Amniotic stem cell (primary cell): ENCODE results near the gene LENG8.
"Not testable (repeated sequence)": the region's sequence is repeated elsewhere in the genome, so short reads cannot be mapped to it uniquely, and the experiment has no call there.

ENCODE experiments used
- DNase-seq: peaks from one replicate; lab custom pipeline; 2025; lab: John Stamatoyannopoulos, UW

Gene LENG8

DNA sequence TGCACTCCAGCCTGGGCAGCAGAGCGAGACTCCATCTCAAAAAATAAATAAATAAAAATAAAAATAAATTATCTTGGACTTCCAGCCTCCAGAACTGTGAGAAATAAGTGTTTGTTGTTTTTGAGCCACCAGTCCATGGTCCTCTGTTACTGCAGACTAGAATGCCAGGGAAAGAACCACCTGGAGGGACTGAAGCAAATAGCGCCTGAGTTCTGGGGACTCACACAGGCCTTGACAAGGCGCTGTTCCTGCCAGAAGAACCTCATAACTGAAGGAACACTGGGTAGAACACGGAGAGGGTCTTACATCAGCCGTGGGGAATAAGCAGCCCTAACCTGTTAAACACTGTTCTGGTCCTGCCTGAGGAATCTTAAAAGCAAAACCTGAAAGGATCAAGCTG, 8.4 kb upstream of the LENG8 start:
- DNase-seq: no peak

DNA sequence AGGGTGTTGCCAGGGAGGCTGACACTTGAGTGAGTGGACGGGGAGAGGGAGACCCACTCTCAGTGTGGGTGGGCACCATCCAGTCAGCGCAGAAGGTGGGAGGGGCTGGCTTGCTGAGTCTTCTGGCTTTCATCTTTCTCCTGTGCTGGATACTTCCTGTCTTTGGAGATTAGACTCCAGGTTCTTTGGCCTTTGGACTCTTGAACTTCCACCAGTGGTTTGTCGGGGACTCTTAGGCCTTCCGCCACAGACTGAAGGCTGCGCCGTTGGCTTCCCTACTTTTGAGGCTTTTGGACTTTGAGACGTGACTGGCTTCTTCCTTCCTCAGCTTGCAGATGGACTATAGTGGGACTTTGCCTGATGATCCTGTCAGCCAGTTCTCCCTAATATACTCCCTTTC, 4.3 kb upstream of the LENG8 start:
- DNase-seq: no peak

DNA sequence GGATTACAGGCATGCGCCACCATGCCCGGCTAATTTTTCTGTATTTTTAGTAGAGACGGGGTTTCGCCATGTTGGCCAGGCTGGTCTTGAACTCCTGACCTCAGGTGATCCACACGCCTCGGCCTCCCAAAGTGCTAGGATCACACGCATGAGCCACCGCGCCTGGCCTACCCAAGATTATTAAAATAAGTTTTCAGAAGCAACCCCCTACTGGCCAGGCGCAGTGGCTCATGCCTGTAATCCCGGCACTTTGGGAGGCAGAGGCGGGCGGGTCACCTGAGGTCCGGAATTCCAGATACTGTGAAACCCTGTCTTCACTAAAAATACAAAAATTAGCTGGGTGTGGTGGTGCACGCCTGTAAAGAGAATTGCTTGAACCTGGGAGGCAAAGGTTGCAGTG, 2.6 kb upstream of the LENG8 start:
- not testable (repeated sequence) for DNase-seq

DNA sequence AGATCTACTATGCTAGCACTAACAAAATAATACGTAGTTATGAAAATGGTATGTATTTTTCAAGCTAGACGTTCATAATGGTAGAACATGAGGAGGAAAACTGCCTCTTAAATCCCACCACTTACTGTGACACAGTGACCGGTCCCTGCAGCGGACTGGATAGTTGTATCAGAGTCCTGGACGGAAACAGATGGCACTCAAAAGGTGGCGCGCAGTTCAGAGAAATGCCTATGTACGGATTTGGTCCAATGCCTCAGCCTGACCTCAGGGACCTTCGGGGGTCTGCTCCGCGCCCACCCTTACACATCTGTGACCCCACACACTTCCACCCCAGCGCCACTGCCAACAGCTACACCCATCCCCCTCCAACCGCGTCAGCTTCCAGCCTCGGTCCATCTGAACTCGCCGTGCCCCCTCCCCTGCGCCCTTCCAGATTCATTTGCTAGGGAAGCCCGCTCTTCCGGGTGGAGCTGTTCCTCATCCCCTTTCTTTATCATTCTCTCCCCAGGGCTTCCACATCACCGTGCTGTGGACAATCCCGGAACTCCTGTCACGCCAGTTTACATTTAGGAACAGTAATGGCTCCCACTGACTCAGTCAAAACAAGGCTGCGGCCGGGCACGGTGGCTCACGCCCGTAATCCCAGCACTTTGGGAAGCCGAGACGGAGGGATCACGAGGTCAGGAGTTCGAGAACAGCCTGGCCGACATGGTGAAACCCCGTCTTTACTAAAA, 792 bp upstream of the LENG8 start:
- peak; percentile 56 for DNase-seq

DNA sequence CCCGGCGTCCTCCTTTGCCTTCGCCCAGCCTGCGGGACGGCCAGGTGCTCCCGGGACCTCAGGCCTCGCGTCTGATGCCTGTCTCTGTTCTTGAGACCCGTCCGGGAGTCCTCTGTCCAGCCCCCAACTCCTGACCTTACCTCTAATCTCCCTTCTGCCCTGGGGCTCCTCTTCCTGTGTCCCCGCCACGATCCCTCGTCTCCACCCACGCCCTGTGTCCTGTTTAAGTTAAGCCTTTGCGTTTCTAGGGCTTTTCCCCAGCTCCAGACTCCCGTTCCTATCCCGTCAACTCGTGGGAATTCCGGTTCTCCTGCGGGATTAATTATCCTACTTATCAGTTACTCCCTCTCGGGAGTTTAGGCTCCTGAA, 686 bp downstream of the LENG8 start:
- no peak for DNase-seq

DNA sequence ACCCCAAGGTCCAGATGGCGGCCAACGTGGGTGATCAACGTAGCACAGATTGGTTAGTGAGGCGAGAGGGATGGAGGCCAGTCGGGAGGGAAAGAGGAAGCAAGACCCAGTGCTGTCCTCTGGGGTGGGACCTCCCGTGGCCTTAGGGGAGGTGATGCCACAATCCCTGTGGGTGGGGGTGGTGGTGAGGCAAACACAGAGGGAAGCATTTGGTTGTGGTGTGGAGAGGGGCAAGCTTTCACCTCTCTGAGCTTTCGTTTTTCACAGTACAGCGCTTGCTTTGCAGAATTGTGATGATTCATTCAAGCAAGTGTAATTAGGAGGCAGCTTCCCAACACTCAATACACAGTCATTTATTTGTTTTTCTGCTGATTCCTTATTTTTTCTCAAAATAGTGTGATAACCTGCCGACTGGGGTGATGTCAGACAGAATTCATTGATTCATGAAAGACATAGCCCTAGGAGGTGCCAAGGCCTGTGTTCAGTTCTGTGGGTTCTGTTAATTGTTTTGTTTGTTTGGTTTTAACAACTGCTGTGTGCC, 2.4 kb downstream of the LENG8 start:
- DNase-seq: no peak

DNA sequence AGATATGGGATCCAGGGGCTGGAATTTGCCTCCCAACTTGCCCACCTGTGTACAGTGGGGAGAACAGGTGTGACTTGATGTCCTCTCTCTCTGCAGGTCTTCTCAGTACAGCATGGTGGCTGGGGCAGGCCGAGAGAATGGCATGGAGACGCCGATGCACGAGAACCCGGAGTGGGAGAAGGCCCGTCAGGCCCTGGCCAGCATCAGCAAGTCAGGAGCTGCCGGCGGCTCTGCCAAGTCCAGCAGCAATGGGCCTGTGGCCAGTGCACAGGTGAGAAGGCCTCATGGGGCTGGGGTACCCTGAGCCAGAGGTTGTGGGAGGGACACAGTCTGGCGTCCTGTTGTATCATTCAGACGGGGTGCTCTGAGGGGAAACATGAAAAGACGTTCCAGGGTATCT, 3.0 kb downstream of the LENG8 start:
- no peak for DNase-seq

DNA sequence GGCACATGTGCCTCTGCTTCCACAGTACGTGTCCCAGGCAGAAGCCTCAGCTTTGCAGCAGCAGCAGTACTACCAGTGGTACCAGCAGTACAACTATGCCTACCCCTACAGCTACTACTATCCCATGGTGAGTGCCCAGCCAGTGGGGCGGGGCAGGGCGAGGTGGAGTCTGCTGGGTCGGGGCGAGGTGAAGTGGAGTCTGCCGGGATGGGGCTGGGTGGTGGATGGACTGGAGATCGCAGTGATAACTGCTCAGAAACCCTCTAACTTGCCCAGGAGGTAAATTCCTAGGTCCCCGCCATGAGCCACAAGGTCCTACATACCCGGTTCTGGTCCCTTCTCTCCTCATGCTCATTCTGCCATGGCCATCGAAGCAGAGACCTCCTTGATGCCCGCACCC, 3.6 kb downstream of the LENG8 start:
- no peak for DNase-seq

DNA sequence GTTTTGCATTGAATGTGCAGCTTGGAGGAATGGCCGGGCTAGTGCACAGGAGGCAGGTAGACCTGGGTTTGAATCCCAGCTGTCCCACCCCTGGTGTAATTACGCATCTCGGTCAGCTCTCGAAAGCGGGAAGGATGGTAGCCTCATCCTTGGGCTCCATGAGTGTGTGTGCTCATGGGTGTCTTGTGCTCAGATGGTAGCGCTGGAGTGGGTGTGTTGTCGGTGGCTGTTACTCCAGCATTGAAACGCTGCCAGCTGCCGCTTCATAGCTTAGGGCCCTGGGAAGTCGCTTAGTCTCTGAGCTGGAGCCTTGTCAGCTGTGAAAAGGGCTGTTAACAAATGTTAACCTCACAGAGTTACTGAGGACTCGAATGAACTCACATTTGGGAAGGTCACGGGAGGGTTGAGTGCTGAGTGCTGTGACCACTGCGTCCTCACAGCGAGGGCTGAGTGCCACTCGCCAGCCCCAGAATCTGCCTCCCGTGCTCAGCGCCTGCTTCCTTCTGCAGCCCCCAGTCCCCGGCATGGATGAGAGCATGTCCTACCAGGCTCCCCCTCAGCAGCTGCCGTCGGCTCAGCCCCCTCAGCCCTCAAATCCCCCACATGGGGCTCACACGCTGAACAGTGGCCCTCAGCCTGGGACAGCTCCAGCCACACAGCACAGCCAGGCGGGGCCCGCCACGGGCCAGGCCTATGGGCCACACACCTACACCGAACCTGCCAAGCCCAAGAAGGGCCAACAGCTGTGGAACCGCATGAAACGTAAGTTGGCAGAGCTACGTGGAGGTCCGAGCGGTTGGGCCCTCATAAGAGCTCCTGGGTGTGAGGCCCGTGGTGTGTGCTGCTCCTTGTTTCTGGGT, 5.2 kb downstream of the LENG8 start:
- DNase-seq: no peak

DNA sequence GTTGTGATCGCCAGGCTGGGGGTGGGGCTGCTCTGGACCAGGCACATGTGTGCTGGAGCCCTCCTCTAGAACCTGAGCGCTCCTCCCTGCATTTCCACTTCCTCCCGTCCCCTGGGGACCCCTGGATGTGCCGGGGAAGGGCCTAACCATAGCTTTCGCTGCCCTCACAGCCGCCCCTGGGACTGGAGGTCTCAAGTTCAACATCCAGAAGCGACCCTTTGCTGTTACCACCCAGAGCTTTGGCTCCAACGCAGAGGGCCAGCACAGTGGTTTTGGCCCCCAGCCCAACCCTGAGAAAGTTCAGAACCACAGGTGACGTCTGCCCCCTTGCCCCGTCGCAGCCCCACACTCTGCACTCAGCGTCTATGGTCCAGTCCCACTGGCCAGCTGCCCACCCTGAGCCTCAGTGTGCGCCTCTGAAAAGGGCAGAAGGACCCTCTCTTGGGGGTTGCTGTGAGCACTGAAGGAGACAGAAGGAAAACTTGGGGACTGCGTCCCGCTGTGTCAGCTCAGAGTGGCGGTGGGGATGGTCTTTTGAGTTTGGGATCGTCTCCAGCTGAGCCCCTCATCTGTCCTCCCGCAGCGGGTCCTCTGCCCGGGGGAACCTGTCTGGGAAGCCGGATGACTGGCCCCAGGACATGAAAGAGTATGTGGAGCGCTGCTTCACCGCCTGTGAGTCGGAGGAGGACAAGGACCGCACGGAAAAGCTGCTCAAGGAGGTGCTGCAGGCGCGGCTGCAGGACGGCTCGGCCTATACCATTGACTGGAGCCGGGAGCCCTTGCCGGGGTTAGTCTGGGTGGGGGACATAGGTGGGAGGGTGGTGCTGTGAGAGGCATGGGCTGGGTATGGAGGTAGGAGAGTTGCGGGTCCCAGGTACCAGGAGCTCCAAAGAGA, 6.0 kb downstream of the LENG8 start:
- DNase-seq: no peak

DNA sequence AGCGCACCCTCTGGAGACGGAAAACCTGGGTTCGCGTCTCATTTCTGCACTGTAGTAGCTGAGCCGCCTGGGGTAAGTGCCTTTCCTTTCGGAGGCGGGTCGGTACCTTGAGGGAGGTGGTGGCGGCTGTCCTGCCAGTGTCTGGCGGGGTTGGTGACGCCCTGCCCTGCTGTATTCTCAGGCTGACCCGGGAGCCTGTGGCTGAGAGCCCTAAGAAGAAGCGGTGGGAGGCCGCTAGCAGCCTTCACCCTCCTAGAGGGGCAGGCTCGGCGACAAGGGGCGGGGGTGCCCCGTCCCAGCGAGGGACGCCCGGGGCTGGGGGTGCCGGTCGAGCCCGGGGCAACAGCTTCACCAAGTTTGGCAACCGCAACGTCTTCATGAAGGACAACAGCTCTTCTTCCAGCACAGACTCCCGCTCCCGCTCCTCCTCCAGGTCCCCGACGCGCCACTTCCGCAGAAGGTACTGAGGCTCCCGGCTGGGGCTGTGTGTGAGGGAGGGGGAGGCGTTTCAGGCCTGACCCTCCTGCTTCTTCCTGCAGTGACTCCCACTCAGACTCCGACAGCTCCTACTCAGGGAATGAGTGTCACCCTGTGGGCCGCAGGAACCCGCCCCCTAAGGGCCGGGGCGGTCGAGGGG, 6.9 kb downstream of the LENG8 start:
- DNase-seq: no peak

DNA sequence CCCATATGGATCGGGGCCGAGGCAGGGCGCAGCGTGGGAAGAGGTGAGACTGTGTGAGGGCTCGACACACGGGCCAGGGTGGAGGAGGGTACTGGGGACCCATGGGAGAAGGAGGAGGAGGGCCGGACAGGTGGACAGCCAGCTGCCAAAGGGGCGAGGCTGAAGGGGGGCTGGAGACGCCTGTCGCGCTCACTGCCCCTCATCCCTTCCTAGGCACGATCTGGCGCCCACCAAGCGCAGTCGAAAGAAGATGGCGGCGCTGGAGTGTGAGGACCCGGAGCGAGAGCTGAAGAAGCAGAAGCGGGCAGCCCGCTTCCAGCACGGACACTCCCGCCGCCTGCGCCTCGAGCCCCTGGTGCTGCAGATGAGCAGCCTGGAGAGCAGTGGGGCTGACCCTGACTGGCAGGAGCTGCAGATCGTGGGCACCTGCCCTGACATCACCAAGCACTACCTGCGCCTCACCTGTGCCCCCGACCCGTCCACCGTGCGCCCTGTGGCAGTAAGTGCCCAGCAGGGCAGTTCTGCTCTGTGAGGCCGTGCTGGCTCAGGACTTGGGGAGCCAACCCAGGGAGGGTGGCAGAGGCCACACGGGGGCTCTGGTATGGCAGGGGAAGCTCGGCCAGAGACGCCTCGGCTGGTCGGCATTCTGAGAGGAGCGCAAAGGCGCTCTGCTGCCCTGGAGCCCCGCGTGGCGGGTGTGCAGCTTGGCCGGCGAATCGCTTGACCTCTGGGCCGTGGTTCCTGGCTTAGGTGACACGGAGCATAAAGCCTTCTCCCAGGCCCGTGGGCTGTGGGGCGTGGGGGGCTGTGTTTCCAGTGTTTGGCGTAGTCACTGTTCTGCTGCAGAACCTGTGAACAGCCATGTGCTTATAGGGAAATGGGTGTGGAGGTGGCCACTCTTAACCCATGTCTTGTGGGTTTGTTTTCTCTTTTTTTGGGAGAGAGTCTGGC, 7.7 kb downstream of the LENG8 start:
- DNase-seq: no peak

DNA sequence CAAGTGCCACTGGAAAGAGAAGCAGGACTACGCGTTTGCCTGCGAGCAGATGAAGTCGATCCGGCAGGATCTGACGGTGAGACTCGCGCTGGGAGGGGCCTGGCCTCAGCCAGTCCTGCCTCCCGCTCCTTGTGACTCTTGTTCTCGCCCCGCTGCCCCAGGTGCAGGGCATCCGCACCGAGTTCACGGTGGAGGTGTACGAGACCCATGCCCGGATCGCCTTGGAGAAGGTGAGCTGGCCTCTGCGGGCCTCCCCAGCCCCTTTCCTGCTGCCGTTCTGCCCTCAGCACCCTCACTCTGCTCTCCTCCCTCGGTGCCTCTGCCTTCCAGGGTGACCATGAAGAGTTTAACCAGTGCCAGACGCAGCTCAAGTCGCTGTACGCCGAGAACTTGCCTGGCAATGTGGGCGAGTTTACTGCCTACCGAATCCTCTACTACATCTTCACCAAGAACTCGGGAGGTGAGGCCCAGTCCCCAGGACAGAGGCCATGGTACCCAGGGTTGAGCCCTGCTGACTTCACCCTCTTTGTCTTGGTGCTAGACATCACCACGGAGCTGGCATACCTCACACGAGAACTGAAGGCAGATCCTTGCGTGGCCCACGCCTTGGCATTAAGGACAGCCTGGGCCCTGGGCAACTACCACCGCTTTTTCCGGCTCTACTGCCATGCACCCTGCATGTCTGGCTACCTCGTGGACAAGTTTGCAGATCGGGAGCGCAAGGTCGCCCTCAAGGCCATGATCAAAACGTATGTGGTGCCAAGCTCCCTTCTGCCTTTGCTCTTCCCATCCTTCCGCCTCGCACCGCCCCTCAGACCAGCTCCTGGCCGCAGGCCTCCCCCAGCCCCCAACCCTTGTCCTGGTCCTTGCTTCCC, 9.0 kb downstream of the LENG8 start:
- no peak for DNase-seq

DNA sequence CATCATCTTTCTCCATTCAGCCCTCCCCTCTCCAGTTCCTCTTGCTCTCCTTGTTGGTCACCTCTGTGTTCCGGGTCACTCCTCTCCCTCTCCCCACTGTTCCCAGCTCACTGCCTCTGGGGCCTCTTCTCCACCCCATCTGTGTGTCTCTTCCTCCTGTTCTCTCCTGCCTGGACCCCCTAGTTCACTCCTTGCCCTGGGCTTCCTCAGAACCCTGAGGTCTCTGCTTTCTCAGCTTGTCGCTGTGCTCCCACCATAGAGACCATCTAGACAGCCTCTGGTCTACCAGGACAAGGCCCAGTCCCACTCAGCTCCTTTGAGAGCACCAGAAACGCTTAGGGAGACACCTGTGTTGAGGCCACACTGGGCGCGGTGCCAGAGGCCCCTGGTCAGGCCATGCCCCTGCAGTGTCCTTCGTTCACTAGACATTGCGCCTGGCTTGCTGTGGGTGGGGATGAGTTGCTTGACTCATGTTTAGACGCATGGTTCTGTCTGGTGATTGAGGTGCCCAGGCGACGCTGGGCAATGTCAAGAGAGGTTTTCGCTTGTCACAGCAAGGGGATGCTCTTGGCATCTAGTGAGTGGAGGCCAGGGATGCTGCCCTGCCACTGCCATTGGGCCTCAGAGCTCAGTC, 9.8 kb downstream of the LENG8 start:
- no peak for DNase-seq

DNA sequence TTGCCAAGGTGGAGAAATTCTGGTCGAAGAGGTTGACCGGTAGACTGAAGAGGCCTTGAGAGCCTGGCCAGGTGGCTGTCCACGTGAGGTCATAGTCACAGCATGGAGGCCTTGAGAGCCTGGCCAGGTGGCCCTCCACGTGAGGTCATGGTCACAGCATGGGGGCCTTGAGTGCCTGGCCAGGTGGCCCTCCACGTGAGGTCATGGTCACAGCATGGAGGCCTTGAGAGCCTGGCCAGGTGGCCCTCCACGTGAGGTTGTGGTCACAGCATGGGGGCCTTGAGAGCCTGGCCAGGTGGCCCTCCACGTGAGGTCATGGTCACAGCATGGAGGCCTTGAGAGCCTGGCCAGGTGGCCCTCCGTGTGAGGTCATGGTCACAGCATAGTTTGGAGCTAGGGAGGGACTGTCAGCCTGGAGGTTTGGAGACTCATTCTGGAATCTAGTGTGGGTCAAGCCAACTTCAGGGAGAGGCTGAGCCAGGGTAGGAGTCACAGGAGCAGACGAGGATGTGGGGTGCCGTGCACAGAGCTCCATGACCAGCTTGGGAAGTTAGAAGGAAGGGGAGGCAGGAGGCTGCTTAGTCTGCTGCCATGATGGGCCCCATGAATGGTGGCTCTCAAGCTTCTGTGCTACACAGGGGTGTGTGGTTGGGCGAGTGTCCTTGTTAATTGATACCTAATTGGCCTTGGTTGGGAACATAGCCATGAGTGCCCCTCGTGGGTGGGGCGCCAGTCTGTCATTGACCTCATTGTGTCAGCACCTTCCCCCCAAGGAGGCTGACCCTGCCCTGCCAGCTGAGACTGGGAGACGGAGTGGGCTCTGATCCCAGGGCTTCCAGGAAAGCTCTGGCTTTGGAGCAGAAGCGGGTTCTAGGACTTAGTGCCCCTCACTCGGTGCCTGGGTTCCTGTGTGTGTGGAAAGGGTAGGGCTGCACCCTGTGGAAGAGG, 10.6 kb downstream of the LENG8 start:
- no peak for DNase-seq

DNA sequence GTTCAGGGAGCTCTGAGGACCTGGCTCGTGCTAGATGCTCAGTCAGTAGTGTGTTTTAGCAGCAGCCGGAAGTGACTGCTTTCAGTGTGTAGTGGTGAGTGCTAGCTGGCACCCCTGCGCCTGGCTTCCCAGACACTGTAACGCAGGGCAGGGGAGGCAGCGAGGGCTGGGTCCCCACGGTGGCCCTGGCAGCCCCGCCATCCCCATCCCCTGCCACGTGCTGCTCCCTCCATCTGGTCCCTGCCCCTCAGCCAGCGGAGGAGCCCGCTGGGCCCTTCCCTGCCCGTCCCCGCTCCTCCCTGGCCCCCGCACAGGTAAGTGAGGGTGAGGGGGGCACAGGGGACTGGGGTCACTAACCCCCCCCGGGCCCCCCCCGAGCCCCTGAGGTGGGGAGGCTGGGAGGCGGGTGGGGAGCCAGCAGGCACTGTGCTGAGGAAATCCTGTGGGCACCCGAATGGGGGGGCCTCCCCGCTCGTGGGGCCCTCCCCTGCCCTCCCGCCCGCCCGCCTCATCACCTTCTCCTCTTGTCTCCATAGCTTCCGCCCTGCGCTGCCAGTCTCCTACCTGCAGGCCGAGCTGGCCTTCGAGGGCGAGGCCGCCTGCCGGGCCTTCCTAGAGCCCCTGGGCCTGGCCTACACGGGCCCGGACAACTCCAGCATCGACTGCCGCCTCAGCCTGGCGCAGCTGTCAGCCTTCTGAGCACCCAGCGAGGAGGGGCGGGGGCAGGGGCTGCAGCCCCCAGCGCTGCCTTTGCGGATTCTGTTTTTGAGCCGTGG, 11.4 kb downstream of the LENG8 start:
- DNase-seq: no peak

DNA sequence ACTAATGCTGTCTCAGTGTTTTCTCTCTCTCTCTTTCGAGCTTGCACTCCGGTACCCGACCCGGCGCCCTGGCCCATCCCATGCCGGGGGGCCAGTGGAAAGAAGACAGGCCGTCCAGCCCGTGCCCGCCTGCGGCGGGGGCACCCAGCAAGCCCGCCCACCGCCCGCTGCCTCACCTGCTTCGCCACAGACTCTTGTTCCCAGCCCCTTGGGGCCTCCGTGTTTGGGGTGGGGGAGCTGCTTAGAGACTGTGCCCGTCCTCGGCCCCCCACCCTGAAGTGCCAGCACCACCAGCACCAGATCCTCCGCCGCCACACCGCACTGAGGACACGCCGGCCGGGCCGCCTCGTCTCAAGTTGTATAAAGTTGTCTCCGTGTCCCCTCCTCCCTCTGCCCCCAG, 12.2 kb downstream of the LENG8 start:
- no peak for DNase-seq
